GM12878 (cell line): ENCODE data around the gene PAIP1. TPM values are rescaled to one million over a fixed set of nuclear protein-coding genes. Genes with fewer than 3 reads are reported as not detected.

Source experiments
- ATAC-seq: fragments of 200-7000 bp; cut with Tn5 transposase; 3 replicates; pipeline ENCODE4 v1.9.1; 2020; ENCODE audit warnings: mild to moderate bottlenecking, moderate library complexity
- BruUV-seq: library from RNA; stranded (reverse); fragments of 400-500 nt; replicated peaks from 2 replicates; lab custom pipeline; 2021; lab: Mats Ljungman, UMichigan
- CTCF ChIA-PET: fragments of 300-600 bp; sonication (Branson Sonifier 250); formaldehyde crosslinking; extraction: SDS; loops from one replicate; lab custom pipeline; 2021; ENCODE audit warnings: inconsistent platforms; lab: Yijun Ruan, JAX
- POLR2A ChIA-PET: fragments of 350-600 bp; formaldehyde crosslinking; extraction: SDS; loops from one replicate; lab custom pipeline; 2021; ENCODE audit warnings: inconsistent platforms; lab: Charles Lee
- RAD21 ChIA-PET: fragments of 300-600 bp; sonication (Branson Sonifier 250); formaldehyde crosslinking; loops from one replicate; lab custom pipeline; 2023; ENCODE audit warnings: antibody characterized with exemption; ENCODE audit not compliant: unreplicated experiment; lab: Charles Lee
- SMC1A ChIA-PET: fragments of 300-600 bp; sonication (Branson Sonifier 250); formaldehyde crosslinking; loops from one replicate; lab custom pipeline; 2023; ENCODE audit not compliant: unreplicated experiment, uncharacterized antibody; lab: Charles Lee
- DNase-seq: peaks from one replicate; pipeline ENCODE4 v3.0.0-alpha.2; 2011; ENCODE audit warnings: low read depth, low spot score
- FAIRE-seq: peaks from 3 replicates; lab custom pipeline; 2011; peaks lifted over from hg19 to GRCh38; lab: Jason Lieb, UNC
- H2AFZ ChIP-seq: 2 replicates; pipeline ENCODE4 v1.6.0; 2011; ENCODE audit warnings: low read depth, low read length, control low read depth; ENCODE audit not compliant: control insufficient read depth
- H3K27ac ChIP-seq: 2 replicates; pipeline ENCODE4 v1.5.1; 2011; ENCODE audit warnings: control low read depth; ENCODE audit not compliant: control insufficient read depth, insufficient read depth
- H3K27me3 ChIP-seq, 2 experiments: replicated peaks in 1 of 2; 2 replicates each; pipeline versions ENCODE4 v1.6.0 to v1.6.1; 2011; ENCODE audit warnings: low read length in 1 of 2; ENCODE audit not compliant: control insufficient read depth in 2 of 2, insufficient read depth in 2 of 2
- H3K36me3 ChIP-seq, 2 experiments: 2 replicates each; pipeline ENCODE4 v1.5.1; 2011; ENCODE audit warnings: low read length in 1 of 2; ENCODE audit not compliant: control insufficient read depth in 2 of 2, insufficient read depth in 2 of 2
- H3K4me1 ChIP-seq: 2 replicates; pipeline ENCODE4 v1.6.1; 2011; ENCODE audit warnings: mild to moderate bottlenecking, low read length, moderate library complexity, mixed read lengths; ENCODE audit not compliant: control insufficient read depth, insufficient read depth
- H3K4me2 ChIP-seq: 2 replicates; pipeline ENCODE4 v1.6.0; 2011; ENCODE audit warnings: control low read depth; ENCODE audit not compliant: control insufficient read depth, insufficient read depth
- H3K4me3 ChIP-seq: fragments of 200-600 bp; sonication (generic); 2 replicates; pipeline ENCODE4 v1.5.1; 2016
- H3K79me2 ChIP-seq: 2 replicates; pipeline ENCODE4 v1.6.0; 2011; ENCODE audit warnings: low read length; ENCODE audit not compliant: control insufficient read depth, insufficient read depth
- H3K9ac ChIP-seq: 2 replicates; pipeline ENCODE4 v1.8.0; 2011; ENCODE audit warnings: low read length, control low read depth, mixed read lengths; ENCODE audit not compliant: control insufficient read depth, insufficient read depth
- H3K9me3 ChIP-seq: replicated peaks from 3 replicates; pipeline ENCODE4 v1.5.1; 2011; ENCODE audit warnings: mild to moderate bottlenecking, low read length; ENCODE audit not compliant: control insufficient read depth, insufficient read depth
- H4K20me1 ChIP-seq: 2 replicates; pipeline ENCODE4 v1.6.0; 2011; ENCODE audit not compliant: control insufficient read depth, insufficient read depth
- NFIC ChIP-seq: IDR thresholded peaks from 2 replicates; pipeline ENCODE4 v1.6.1; 2012; ENCODE audit warnings: low read depth, mild to moderate bottlenecking, inconsistent platforms, low read length, moderate library complexity
- RUNX3 ChIP-seq: IDR thresholded peaks from 2 replicates; pipeline ENCODE4 v1.6.1; 2012; ENCODE audit warnings: low read length, inconsistent platforms
- ZBED1 ChIP-seq: IDR thresholded peaks from 2 replicates; pipeline ENCODE4 v1.6.1; 2016; ENCODE audit warnings: borderline replicate concordance
- in situ Hi-C: fragments of 300-500 bp; cut with MboI; formaldehyde crosslinking; loops from 9 replicates; pipeline ENCODE4 v1.14.3; 2018; ENCODE audit warnings: mixed read lengths
- intact Hi-C: fragments of 100-400 bp; cut with micrococcal nuclease; formaldehyde crosslinking; loops from one replicate; pipeline ENCODE4 v1.14.2; 2022; ENCODE audit not compliant: unreplicated experiment
- polyA plus RNA-seq, 11 experiments: library from polyadenylated mRNA; depleted of rRNA in 4 of 11; unstranded in 6 of 11; stranded (reverse) in 5 of 11; fragments of >200 nt; fragmentation: Nextera tagmentation in 4 of 11; fragmentation: Illumina TruSeq in 1 of 11; extraction: Ambion mirVana in 4 of 11; extraction: Trizol in 1 of 11; gene quantifications; 1 replicate in 1 of 11; 2 replicates in 10 of 11; pipeline versions ENCODE4 v1.2.1 to v1.2.3, GENCODE V29; 2011 to 2016; ENCODE audit warnings: inconsistent platforms in 2 of 11, missing spikeins in 2 of 11, low read depth in 1 of 11
- total RNA-seq, 4 experiments: library from RNA; depleted of rRNA in 3 of 4; stranded (reverse); fragments of >200 nt in 3 of 4; fragmentation: Illumina TruSeq in 1 of 4; extraction: Trizol in 1 of 4; gene quantifications; 2 replicates each; pipeline versions ENCODE4 v1.2.1 to v1.2.3, GENCODE V29; 2013 to 2021
- TF ChIP-seq, protein P1 (sequence below): fragments of 450-650 bp; IDR thresholded peaks from 2 replicates; pipeline ENCODE4 v1.6.1; 2018; ENCODE audit warnings: mild to moderate bottlenecking, low read depth, moderate library complexity; ENCODE audit not compliant: partially characterized antibody
- TF ChIP-seq, protein P2 (sequence below): IDR thresholded peaks from 2 replicates; pipeline ENCODE4 v1.6.1; 2012; ENCODE audit warnings: mild to moderate bottlenecking, low read depth, low read length

Gene PAIP1
- total and polyA plus RNA-seq, 10 of the 15 experiments (the other 5 are each of a cell fraction or from before 2014, with no cell fraction given): 37.4 to 90.9 (median 57.0) TPM

- H3K36me3 ChIP-seq: no peaks in the 10 kb centered on the region; a peak in 2 of 4 replicates
- ChIA-PET SMC1A (no interaction called here), RAD21 (no interaction called here), CTCF (no interaction called here), POLR2A (interaction anchor here (0.6 kb wide), 1 partner anchor 11 kb away, joined by 3 read pairs; the partner anchor contains the start of gene NNT)
- ATAC-seq: peak; percentile 43
- BruUV-seq: no TSS peak
- DNase-seq: no peak
- intact Hi-C loops: no loop called here
- H3K9me3 ChIP-seq: no peaks in the 10 kb centered on the region
- no peak for TF ChIP-seq ZBED1
- peak; percentile 53; the same call in 1 of the 2 replicates for TF ChIP-seq RUNX3
- TF ChIP-seq, protein P1, sequence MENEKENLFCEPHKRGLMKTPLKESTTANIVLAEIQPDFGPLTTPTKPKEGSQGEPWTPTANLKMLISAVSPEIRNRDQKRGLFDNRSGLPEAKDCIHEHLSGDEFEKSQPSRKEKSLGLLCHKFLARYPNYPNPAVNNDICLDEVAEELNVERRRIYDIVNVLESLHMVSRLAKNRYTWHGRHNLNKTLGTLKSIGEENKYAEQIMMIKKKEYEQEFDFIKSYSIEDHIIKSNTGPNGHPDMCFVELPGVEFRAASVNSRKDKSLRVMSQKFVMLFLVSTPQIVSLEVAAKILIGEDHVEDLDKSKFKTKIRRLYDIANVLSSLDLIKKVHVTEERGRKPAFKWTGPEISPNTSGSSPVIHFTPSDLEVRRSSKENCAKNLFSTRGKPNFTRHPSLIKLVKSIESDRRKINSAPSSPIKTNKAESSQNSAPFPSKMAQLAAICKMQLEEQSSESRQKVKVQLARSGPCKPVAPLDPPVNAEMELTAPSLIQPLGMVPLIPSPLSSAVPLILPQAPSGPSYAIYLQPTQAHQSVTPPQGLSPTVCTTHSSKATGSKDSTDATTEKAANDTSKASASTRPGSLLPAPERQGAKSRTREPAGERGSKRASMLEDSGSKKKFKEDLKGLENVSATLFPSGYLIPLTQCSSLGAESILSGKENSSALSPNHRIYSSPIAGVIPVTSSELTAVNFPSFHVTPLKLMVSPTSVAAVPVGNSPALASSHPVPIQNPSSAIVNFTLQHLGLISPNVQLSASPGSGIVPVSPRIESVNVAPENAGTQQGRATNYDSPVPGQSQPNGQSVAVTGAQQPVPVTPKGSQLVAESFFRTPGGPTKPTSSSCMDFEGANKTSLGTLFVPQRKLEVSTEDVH: no peak
- TF ChIP-seq NFIC: 0 out of 2 replicates have a peak, but pooled peaks have one; percentile 22
- TF ChIP-seq, protein P2, sequence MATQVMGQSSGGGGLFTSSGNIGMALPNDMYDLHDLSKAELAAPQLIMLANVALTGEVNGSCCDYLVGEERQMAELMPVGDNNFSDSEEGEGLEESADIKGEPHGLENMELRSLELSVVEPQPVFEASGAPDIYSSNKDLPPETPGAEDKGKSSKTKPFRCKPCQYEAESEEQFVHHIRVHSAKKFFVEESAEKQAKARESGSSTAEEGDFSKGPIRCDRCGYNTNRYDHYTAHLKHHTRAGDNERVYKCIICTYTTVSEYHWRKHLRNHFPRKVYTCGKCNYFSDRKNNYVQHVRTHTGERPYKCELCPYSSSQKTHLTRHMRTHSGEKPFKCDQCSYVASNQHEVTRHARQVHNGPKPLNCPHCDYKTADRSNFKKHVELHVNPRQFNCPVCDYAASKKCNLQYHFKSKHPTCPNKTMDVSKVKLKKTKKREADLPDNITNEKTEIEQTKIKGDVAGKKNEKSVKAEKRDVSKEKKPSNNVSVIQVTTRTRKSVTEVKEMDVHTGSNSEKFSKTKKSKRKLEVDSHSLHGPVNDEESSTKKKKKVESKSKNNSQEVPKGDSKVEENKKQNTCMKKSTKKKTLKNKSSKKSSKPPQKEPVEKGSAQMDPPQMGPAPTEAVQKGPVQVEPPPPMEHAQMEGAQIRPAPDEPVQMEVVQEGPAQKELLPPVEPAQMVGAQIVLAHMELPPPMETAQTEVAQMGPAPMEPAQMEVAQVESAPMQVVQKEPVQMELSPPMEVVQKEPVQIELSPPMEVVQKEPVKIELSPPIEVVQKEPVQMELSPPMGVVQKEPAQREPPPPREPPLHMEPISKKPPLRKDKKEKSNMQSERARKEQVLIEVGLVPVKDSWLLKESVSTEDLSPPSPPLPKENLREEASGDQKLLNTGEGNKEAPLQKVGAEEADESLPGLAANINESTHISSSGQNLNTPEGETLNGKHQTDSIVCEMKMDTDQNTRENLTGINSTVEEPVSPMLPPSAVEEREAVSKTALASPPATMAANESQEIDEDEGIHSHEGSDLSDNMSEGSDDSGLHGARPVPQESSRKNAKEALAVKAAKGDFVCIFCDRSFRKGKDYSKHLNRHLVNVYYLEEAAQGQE: no peak
- H3K27me3 ChIP-seq: no peaks in the 10 kb centered on the region
- no peak overlapping the region; the same call in 1 of the 2 replicates for H3K4me2 ChIP-seq
- no peak overlapping the region for H2AFZ ChIP-seq
- H3K4me1 ChIP-seq: peaks cover 6% of the 10 kb centered on the region; the same call in 1 of the 2 replicates
- in situ Hi-C loops: no loop called here
- no peak overlapping the region for H3K9ac ChIP-seq
- no peak overlapping the region for H3K27ac ChIP-seq
- FAIRE-seq: no peak
- H3K4me3 ChIP-seq: no peak overlapping the region
- no peaks in the 10 kb centered on the region for H3K79me2 ChIP-seq
- no peaks in the 10 kb centered on the region for H4K20me1 ChIP-seq
These were observed 35.5 kb upstream of the PAIP1 start for GRCh38 chr5:43592363-43592762.
